Endothelial cell of umbilical vein (primary cell): ENCODE results near the gene FUT7. TPM values are rescaled to one million over a fixed set of nuclear protein-coding genes. Genes with fewer than 3 reads are reported as not detected.

Source experiments
- BruUV-seq: library from RNA; stranded (reverse); fragments of 400-500 nt; replicated peaks from 2 replicates; lab custom pipeline; 2021; lab: Mats Ljungman, UMichigan
- CTCF ChIA-PET: fragments of 300-600, 350-600 bp; sonication (Branson Sonifier 250); formaldehyde crosslinking; loops from one replicate; lab custom pipeline; 2021; ENCODE audit warnings: antibody characterized with exemption, inconsistent platforms; lab: Charles Lee
- POLR2A ChIA-PET: fragments of 300-600, 350-600 bp; sonication (Branson Sonifier 250); formaldehyde crosslinking; loops from one replicate; lab custom pipeline; 2021; ENCODE audit warnings: antibody characterized with exemption, inconsistent platforms; lab: Charles Lee
- DNase-seq: peaks from one replicate; pipeline ENCODE4 v3.0.0-alpha.2; 2011; ENCODE audit warnings: low read depth, low spot score
- FAIRE-seq: peaks from 2 replicates; lab custom pipeline; 2011; peaks lifted over from hg19 to GRCh38; lab: Jason Lieb, UNC
- H2AFZ ChIP-seq: 2 replicates; pipeline ENCODE4 v1.6.0; 2012; ENCODE audit warnings: low read depth, low read length, control low read depth, inconsistent platforms
- H3K27ac ChIP-seq: 2 replicates; pipeline ENCODE4 v1.5.1; 2011; ENCODE audit warnings: low read depth, mild to moderate bottlenecking, control low read depth, low read length, moderate library complexity; ENCODE audit not compliant: insufficient read depth
- H3K27me3 ChIP-seq, 2 experiments: 2 replicates each; pipeline versions ENCODE4 v1.6.0 to v1.6.1; 2011; ENCODE audit warnings: low read length in 2 of 2, mixed read lengths in 1 of 2; ENCODE audit not compliant: control insufficient read depth in 2 of 2, insufficient read depth in 2 of 2
- H3K36me3 ChIP-seq, 2 experiments: 2 replicates in 1 of 2; 3 replicates in 1 of 2; pipeline ENCODE4 v1.5.1; 2011; ENCODE audit warnings: low read length in 2 of 2, mild to moderate bottlenecking in 1 of 2, moderate library complexity in 1 of 2; ENCODE audit not compliant: control insufficient read depth in 2 of 2, insufficient read depth in 2 of 2; ENCODE audit errors: extremely low read depth in 1 of 2
- H3K4me1 ChIP-seq: 3 replicates; pipeline ENCODE4 v1.5.1; 2011; ENCODE audit warnings: mild to moderate bottlenecking, low read length; ENCODE audit not compliant: control insufficient read depth, insufficient read depth; ENCODE audit errors: extremely low read depth
- H3K4me2 ChIP-seq: 2 replicates; pipeline ENCODE4 v1.6.1; 2011; ENCODE audit warnings: low read length, control low read depth, mixed read lengths; ENCODE audit not compliant: insufficient read depth
- H3K4me3 ChIP-seq, 3 experiments: fragments of 200-600 bp in 1 of 3; sonication (generic), shearing (Covaris generic) in 1 of 3; replicated peaks in 1 of 3; 2 replicates each; pipeline ENCODE4 v1.5.1; 2011 to 2016; ENCODE audit warnings: control low read depth in 3 of 3, low read length in 3 of 3, mild to moderate bottlenecking in 2 of 3, inconsistent platforms in 1 of 3, low read depth in 1 of 3, moderate library complexity in 1 of 3; ENCODE audit not compliant: insufficient read depth in 1 of 3
- H3K79me2 ChIP-seq: 2 replicates; pipeline ENCODE4 v1.6.0; 2012; ENCODE audit warnings: low read length, inconsistent platforms; ENCODE audit not compliant: control insufficient read depth, insufficient read depth
- H3K9ac ChIP-seq: replicated peaks from 2 replicates; pipeline ENCODE3; 2011; ENCODE audit warnings: low read length, control low read depth; ENCODE audit not compliant: insufficient read depth; ENCODE audit errors: extremely low read depth
- H3K9me1 ChIP-seq: replicated peaks from 3 replicates; pipeline ENCODE4 v1.6.0; 2011; ENCODE audit warnings: mild to moderate bottlenecking, low read length; ENCODE audit not compliant: control insufficient read depth, insufficient read depth; ENCODE audit errors: extremely low read depth
- H3K9me3 ChIP-seq: replicated peaks from 2 replicates; pipeline ENCODE4 v1.5.1; 2012; ENCODE audit warnings: low read length, inconsistent platforms; ENCODE audit not compliant: control insufficient read depth, insufficient read depth
- H4K20me1 ChIP-seq: replicated peaks from 2 replicates; pipeline ENCODE3; 2011; ENCODE audit warnings: mild to moderate bottlenecking, low read length; ENCODE audit not compliant: control insufficient read depth, insufficient read depth; ENCODE audit errors: extremely low read depth
- CTCF ChIP-seq, 2 donors: IDR thresholded peaks; 1 replicate in 1 of 2; 2 replicates in 1 of 2; pipeline ENCODE4 v1.5.1; 2011; ENCODE audit warnings: low read length in 2 of 2, mild to moderate bottlenecking in 2 of 2, moderate library complexity in 2 of 2, control low read depth in 1 of 2, inconsistent platforms in 1 of 2, low read depth in 1 of 2; ENCODE audit not compliant: insufficient read depth in 1 of 2; ENCODE audit errors: extremely low read depth in 1 of 2
- FOS ChIP-seq: IDR thresholded peaks from 2 replicates; pipeline ENCODE4 v1.6.1; 2011; ENCODE audit warnings: mild to moderate bottlenecking, low read length, moderate library complexity, borderline replicate concordance; ENCODE audit not compliant: insufficient read depth
- MYC ChIP-seq: IDR thresholded peaks from one replicate; pipeline ENCODE4 v1.6.1; 2011; ENCODE audit warnings: mild to moderate bottlenecking, low read depth, low read length
- POLR2AphosphoS5 ChIP-seq: IDR thresholded peaks from 2 replicates; pipeline ENCODE4 v1.6.1; 2012; ENCODE audit warnings: low read depth, mild to moderate bottlenecking, control low read depth, low read length, moderate library complexity; ENCODE audit not compliant: insufficient read depth
- dilution Hi-C: fragments of 300-500 bp; cut with MboI; formaldehyde crosslinking; loops from one replicate; pipeline ENCODE4 v1.15.0; 2019; ENCODE audit warnings: low sequenced_read_pairs; ENCODE audit not compliant: extremely low pct_ligation_motif_present
- intact Hi-C: fragments of 100-400 bp; cut with micrococcal nuclease; formaldehyde crosslinking; loops from one replicate; pipeline ENCODE4 v1.10.0; 2022
- polyA plus RNA-seq, 4 experiments: library from polyadenylated mRNA; depleted of rRNA in 3 of 4; stranded (reverse) in 3 of 4; unstranded in 1 of 4; fragments of >200 nt; gene quantifications; 2 replicates each; pipeline versions ENCODE4 v1.2.1 to v1.2.3, GENCODE V29; 2011 to 2012; ENCODE audit warnings: missing spikeins in 1 of 4
- total RNA-seq: library from RNA; stranded (reverse); gene quantifications from 2 replicates; pipeline ENCODE4 v1.2.3, GENCODE V29; 2021
- TF ChIP-seq, protein P1 (sequence below): IDR thresholded peaks from 2 replicates; pipeline ENCODE4 v1.6.1; 2011; ENCODE audit not compliant: insufficient read depth, insufficient read length

FUT7 gene
- total and polyA plus RNA-seq, 2 donors (not counting 3 experiments of a cell fraction or from before 2014, with no cell fraction given): not detected

DNA sequence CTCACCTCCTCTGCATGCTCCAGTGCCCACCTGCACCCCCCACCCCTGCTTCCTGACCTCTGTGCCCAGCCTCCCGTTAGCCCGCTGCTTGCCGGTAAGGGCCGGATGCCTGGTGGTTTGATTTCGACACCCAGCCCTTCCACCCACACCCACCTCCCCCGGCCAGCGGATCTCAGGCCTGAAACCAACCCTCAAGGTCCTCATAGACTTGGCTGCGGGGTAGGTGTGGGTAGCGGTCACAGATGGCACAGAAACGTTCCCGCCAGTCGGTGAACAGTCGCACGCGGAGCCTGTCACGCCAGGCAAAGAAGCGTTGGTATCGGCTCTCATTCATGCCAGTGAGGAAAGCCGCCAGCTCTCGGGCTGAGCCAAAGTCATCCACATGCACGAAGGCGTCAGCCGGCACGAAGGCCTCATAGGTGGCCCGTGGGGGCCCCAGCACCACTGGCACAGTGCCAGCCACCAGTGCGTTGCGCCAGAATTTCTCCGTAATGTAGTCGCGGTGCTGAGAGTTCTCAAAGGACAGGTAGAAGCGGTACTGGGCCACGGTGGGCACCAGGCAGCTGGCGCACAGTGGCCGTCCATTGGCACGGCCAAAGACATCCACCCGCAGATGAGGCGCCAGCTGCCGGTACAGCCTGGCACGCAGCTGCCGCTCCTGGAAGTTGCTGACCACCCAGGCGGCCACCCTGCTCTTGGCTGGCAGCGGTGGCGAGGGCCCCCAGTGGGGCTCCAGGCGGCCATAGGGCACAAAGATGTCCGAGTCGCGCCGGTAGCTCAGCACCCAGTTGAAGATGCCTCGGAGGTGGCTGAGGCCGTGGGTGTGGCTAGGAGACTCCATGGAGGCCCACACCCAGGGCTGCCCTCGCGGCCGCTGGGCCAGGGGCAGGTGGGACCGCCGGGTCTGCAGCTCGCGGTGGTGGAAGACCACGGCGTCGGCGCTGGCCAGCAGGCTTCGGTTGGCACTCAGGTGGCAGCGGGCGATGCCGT, 1.1 kb downstream of the FUT7 start:
- DNase-seq (no peak), FAIRE-seq (no peak)
- H2AFZ ChIP-seq: no peak overlapping the region
- no peaks in the 10 kb centered on the region for H3K27me3 ChIP-seq
- no peak overlapping the region for H3K4me3 ChIP-seq
- H3K4me2 ChIP-seq: no peak overlapping the region
- ChIA-PET CTCF (interaction anchor here (1.9 to 4.5 kb wide), 4 partner anchors 12 to 83 kb away, joined by 6 to 28 read pairs (median 20); partner anchors contain the start of gene CLIC3), POLR2A (no interaction called here)
- H3K79me2 ChIP-seq: no peaks in the 10 kb centered on the region
- BruUV-seq: no TSS peak
- TF ChIP-seq FOS: no peak
- TF ChIP-seq, protein P1, sequence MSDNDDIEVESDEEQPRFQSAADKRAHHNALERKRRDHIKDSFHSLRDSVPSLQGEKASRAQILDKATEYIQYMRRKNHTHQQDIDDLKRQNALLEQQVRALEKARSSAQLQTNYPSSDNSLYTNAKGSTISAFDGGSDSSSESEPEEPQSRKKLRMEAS: no peak
- no peak for TF ChIP-seq MYC
- no peak for TF ChIP-seq CTCF (IDR thresholded peaks at IDR 0.05; ENCODE audit: extremely low read depth in 1 of 2, insufficient read depth in 1 of 2, low read depth in 1 of 2, low read length in 2 of 2)
- no peak for TF ChIP-seq POLR2AphosphoS5
- no peaks in the 10 kb centered on the region for H4K20me1 ChIP-seq
- dilution Hi-C loops (no loop called here), intact Hi-C loops (no loop called here)
- no peaks in the 10 kb centered on the region for H3K9me3 ChIP-seq
- no peak overlapping the region for H3K27ac ChIP-seq
- H3K9ac ChIP-seq: no peak overlapping the region
- no peaks in the 10 kb centered on the region for H3K9me1 ChIP-seq
- no peaks in the 10 kb centered on the region for H3K36me3 ChIP-seq
- H3K4me1 ChIP-seq: peaks cover 12% of the 10 kb centered on the region
